ENCODE data around the gene MAMLD1.

Gene MAMLD1

DNA sequence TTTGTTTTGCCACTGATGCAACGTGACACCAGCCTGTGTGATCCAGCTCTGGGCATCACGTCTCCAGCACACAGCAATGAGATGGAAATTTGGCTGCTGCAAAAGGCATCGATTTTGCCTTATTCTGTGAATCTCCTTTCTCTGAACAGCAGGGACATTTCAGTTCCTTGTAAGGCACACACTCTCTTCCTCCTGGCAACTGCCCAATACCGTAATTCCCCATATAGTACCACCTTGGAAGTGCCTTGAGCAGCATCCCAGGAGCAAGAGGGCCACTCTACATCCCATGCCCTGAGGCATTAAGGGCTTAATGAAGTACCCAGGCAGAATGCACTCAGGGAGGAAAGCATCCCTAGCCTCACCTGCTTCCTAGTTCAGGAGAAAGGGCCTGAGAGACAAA is 10.5 kb upstream of the MAMLD1 start:
- WGBS (ENCODE audit: insufficient coverage, insufficient read length), result no CpG with 5 or more reads among the region's 4 CpGs
- DNase-seq (ENCODE audit: low read depth, low spot score), result no peak
- no peaks in the 10 kb centered on the region for H3K36me3 ChIP-seq (ENCODE audit: control insufficient read depth, insufficient read depth, low read length)
- H3K27me3 ChIP-seq (ENCODE audit: control insufficient read depth, insufficient read depth, low read length), result no peaks in the 10 kb centered on the region
- H3K9me3 ChIP-seq (ENCODE audit: control insufficient read depth, insufficient read depth, low read length), result no peaks in the 10 kb centered on the region
- no peak overlapping the region for H3K4me3 ChIP-seq (ENCODE audit: low read length)
- no peak overlapping the region for H3K27ac ChIP-seq (ENCODE audit: low read length)
- H3K4me1 ChIP-seq (ENCODE audit: control insufficient read depth, insufficient read depth, low read length), result peaks cover 2% of the 10 kb centered on the region

DNA sequence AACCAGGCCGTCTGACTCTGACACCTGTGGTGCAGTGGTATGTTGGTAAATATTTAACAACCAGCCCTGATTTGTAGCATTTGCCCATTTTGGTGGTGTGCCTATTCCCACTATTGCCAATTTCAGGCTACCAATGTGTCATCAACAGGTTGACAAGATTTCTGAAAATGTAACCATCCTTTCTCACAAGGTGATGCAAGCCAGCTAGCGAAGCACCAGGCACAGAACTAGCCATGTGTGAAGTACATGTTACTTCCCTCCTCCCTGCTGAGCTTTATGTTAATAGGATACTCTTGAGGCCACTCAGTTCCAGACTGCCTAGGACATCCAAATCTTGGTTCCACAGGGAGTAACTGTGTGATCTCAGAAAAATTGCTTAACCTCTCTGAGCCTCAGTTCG is 7.2 kb upstream of the MAMLD1 start:
- H3K4me1 ChIP-seq (ENCODE audit: control insufficient read depth, insufficient read depth, low read length), result no peaks in the 10 kb centered on the region
- H3K4me3 ChIP-seq (ENCODE audit: low read length), result no peak overlapping the region
- H3K9me3 ChIP-seq (ENCODE audit: control insufficient read depth, insufficient read depth, low read length), result no peaks in the 10 kb centered on the region
- DNase-seq (ENCODE audit: low read depth, low spot score), result no peak
- WGBS (ENCODE audit: insufficient coverage, insufficient read length), result no CpG with 5 or more reads among the region's 3 CpGs
- peaks cover 8% of the 10 kb centered on the region for H3K27me3 ChIP-seq (ENCODE audit: control insufficient read depth, insufficient read depth, low read length)
- H3K27ac ChIP-seq (ENCODE audit: low read length), result no peak overlapping the region
- H3K36me3 ChIP-seq (ENCODE audit: control insufficient read depth, insufficient read depth, low read length), result no peaks in the 10 kb centered on the region

DNA sequence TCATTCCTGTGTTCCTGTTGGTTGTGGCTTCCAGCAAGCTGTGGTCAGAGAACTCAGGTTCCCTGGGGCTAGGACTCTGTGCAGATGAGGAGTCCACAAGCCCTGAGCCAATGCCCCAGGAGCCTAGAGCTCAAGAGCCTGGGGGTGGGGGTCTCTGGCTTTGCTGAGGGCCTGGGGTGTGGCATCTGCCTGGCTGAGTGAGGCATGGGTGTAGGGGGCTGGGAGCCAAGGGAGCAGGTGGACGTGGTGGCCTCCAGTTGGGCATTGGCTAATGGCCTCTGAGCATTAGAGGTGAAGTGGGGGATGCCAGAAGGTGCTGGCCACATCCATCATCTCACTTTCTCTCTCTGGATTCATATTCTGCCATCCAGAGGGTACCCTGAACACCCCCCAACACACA is 5.3 kb upstream of the MAMLD1 start:
- Histone ChIP-seq H3K4me3 (ENCODE audit: low read length) (no peak overlapping the region), H3K4me1 (ENCODE audit: control insufficient read depth, insufficient read depth, low read length) (0 out of 2 replicates have a peak, but pooled peaks cover 1% of the 10 kb centered on the region), H3K36me3 (ENCODE audit: control insufficient read depth, insufficient read depth, low read length) (no peaks in the 10 kb centered on the region), H3K9me3 (ENCODE audit: control insufficient read depth, insufficient read depth, low read length) (no peaks in the 10 kb centered on the region), H3K27ac (ENCODE audit: low read length) (no peak overlapping the region), H3K27me3 (ENCODE audit: control insufficient read depth, insufficient read depth, low read length) (peaks cover 26% of the 10 kb centered on the region)
- WGBS (ENCODE audit: insufficient coverage, insufficient read length), result no CpG with 5 or more reads among the region's 1 CpG
- no peak for DNase-seq (ENCODE audit: low read depth, low spot score)

DNA sequence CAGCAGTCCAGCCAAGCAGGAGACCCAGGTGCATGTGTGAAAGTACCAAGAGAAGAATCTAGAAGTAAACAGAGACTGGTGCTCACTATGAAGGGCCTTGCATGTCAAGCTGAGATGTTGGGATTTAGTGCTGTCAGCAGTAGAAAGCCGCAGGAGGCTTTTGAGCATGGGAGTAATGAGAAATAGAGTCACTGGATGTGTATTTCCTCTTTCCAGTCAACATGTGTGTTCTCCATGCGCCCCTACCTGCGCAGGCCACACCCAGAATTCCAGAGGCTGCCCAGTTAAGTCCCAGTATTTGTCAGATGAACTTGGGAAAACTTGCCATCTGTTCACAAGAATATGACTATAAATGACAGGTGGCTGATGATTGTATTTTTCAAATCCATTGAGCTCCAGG is 4.5 kb upstream of the MAMLD1 start:
- Histone ChIP-seq H3K4me3 (ENCODE audit: low read length) (no peak overlapping the region), H3K4me1 (ENCODE audit: control insufficient read depth, insufficient read depth, low read length) (0 out of 2 replicates have a peak, but pooled peaks cover 1% of the 10 kb centered on the region), H3K27ac (ENCODE audit: low read length) (no peak overlapping the region), H3K27me3 (ENCODE audit: control insufficient read depth, insufficient read depth, low read length) (peaks cover 32% of the 10 kb centered on the region), H3K9me3 (ENCODE audit: control insufficient read depth, insufficient read depth, low read length) (no peaks in the 10 kb centered on the region), H3K36me3 (ENCODE audit: control insufficient read depth, insufficient read depth, low read length) (no peaks in the 10 kb centered on the region)
- DNase-seq (ENCODE audit: low read depth, low spot score), result no peak
- no CpG with 5 or more reads among the region's 3 CpGs for WGBS (ENCODE audit: insufficient coverage, insufficient read length)

DNA sequence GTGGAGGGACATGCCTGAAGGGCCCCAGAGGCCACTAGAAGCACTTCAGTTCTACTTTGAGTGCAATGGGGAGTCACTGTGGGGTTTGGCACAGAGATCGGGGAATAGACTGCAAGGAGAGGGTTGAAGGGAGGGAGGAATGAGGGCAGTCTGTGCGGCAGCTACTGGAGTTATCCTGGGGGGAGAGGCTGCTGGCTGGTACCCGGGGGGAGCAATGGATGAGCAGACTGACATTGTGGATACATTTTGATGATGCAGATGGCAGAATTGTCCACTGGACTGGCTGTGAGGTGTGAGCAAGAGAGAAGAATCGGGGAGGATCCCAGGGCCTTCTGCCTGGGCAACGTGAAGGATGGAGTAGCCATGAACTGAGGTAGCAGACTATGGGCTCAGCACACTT is 2.8 kb upstream of the MAMLD1 start:
- H3K36me3 ChIP-seq (ENCODE audit: control insufficient read depth, insufficient read depth, low read length), result no peaks in the 10 kb centered on the region
- peaks cover 40% of the 10 kb centered on the region for H3K27me3 ChIP-seq (ENCODE audit: control insufficient read depth, insufficient read depth, low read length)
- no CpG with 5 or more reads among the region's 5 CpGs for WGBS (ENCODE audit: insufficient coverage, insufficient read length)
- no peaks in the 10 kb centered on the region for H3K9me3 ChIP-seq (ENCODE audit: control insufficient read depth, insufficient read depth, low read length)
- no peak overlapping the region for H3K4me3 ChIP-seq (ENCODE audit: low read length)
- H3K4me1 ChIP-seq (ENCODE audit: control insufficient read depth, insufficient read depth, low read length), result 0 out of 2 replicates have a peak, but pooled peaks cover 1% of the 10 kb centered on the region
- H3K27ac ChIP-seq (ENCODE audit: low read length), result no peak overlapping the region
- no peak for DNase-seq (ENCODE audit: low read depth, low spot score)

DNA sequence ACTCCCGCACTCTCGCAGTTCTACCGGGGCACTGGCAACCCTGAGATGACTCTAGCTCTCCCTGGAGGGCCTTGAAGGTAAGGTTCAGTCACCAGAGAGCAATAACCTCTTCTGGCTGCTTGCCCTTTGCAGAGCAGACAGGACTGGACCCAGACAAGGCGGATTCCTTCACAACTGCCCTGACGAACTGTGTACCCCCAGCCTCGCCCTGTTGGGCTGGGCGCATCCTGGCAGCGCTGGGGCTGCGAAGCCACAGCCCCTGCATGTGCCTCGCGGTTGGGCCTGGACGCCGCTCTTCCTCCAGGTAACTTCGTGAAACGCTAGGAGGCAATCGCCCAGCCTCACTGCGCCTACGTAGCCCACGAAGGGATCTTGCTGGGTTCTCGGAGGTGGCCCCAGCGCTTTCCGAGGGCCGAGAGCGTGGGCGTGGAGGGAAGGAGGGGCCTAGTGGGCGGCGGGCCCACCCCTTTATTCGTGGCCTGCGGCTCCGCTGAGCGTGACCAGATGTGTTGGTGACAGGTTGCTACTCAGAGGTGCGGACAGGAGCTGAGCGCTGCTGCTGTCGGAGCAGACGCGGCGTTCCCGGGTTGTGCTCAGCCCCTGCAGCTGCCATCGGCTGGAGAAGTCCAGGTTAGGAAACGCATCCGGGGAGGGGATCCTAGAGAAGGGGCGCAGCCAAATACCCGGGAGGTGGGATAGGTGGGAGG is 1.9 kb upstream of the MAMLD1 start:
- H3K27me3 ChIP-seq (ENCODE audit: control insufficient read depth, insufficient read depth, low read length), result peaks cover 41% of the 10 kb centered on the region

DNA sequence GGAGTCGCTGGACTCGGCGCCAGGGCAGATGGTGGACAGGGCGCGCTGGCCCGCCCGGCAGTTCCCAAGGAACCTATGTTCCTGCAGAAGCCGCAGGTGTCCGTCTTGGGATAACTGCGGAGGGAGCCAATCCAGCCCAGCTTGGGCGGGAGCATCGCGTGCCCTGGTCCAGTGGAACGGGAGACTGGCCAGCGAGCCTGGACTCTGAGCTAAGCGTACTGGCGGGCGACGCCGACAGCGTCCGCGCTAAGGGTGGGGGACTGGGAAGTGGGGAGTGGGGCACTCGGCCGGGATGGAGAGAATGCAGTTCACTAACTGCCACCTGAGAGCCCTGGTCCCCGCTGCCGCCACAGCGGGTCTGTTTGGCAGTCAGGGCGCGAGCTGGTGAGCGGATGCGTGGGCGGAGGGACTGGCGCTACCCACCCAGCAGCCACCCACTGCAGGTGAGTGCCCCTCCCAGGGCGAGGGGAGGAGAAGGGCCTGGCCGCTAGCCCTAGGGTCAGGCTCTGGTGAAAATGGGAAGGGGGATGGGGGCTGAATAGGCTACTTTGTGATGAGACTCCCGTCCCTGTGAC is 1.3 kb upstream of the MAMLD1 start:
- WGBS (ENCODE audit: insufficient coverage, insufficient read length), result no CpG with 5 or more reads among the region's 37 CpGs
- no peaks in the 10 kb centered on the region for H3K9me3 ChIP-seq (ENCODE audit: control insufficient read depth, insufficient read depth, low read length)
- H3K4me3 ChIP-seq (ENCODE audit: low read length), result peak overlapping the region; percentile 2; the same call in 1 of the 2 replicates
- H3K4me1 ChIP-seq (ENCODE audit: control insufficient read depth, insufficient read depth, low read length), result 0 out of 2 replicates have a peak, but pooled peaks cover 1% of the 10 kb centered on the region
- H3K36me3 ChIP-seq (ENCODE audit: control insufficient read depth, insufficient read depth, low read length), result no peaks in the 10 kb centered on the region
- no peak for DNase-seq (ENCODE audit: low read depth, low spot score)
- peaks cover 43% of the 10 kb centered on the region for H3K27me3 ChIP-seq (ENCODE audit: control insufficient read depth, insufficient read depth, low read length)
- H3K27ac ChIP-seq (ENCODE audit: low read length), result no peak overlapping the region

More for the DNA sequence above, 1.9 kb upstream of the MAMLD1 start:
- Histone ChIP-seq H3K9me3 (ENCODE audit: control insufficient read depth, insufficient read depth, low read length) (no peaks in the 10 kb centered on the region), H3K36me3 (ENCODE audit: control insufficient read depth, insufficient read depth, low read length) (no peaks in the 10 kb centered on the region), H3K4me3 (ENCODE audit: low read length) (no peak overlapping the region; the same call in 1 of the 2 replicates), H3K27ac (ENCODE audit: low read length) (no peak overlapping the region), H3K4me1 (ENCODE audit: control insufficient read depth, insufficient read depth, low read length) (0 out of 2 replicates have a peak, but pooled peaks cover 1% of the 10 kb centered on the region)
- WGBS (ENCODE audit: insufficient coverage, insufficient read length), result no CpG with 5 or more reads among the region's 43 CpGs
- DNase-seq (ENCODE audit: low read depth, low spot score), result no peak

DNA sequence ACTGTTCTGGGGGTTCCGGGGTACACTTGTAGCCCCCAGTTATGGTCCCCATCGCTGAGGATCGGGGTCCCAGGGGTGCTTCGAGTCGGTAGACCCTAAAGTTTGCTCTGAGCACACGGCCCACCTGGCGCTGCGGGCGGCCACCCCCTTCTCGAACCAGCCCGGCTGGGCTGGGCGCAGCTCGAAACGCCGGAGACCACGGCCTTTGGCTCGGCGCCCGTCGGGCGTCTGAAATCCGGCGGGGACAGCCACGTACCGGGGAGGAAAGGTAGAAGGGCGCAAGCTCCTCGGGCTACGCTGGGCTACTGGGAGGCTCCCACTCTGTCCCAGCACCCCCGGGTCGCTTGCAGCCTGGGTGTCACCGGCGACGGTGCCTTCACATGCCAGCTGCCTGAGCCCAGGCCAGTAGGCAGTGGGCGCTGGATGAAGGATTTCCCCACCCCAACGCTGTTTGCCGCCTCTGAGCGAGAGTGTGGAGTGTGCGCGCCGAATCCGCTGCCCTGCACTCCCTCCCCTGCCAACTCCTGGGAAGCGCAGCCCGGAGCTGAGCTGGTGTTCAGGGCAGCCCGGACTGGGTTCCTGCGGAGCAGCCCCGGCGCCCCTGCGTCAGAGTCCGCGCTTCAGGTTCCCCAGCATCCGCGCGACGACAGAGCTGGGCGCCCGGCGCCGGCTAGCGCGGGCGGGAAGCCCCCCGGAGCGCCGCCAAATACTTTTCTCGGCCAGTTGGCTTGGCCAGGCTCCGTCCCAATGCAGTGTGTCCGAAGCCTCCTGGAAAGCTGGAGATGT is 637 bp downstream of the MAMLD1 start:
- Histone ChIP-seq H3K9me3 (ENCODE audit: control insufficient read depth, insufficient read depth, low read length) (no peaks in the 10 kb centered on the region), H3K27me3 (ENCODE audit: control insufficient read depth, insufficient read depth, low read length) (peaks cover 43% of the 10 kb centered on the region), H3K36me3 (ENCODE audit: control insufficient read depth, insufficient read depth, low read length) (no peaks in the 10 kb centered on the region), H3K4me3 (ENCODE audit: low read length) (peak overlapping the region; percentile 23; the same call in 1 of the 2 replicates), H3K27ac (ENCODE audit: low read length) (no peak overlapping the region), H3K4me1 (ENCODE audit: control insufficient read depth, insufficient read depth, low read length) (0 out of 2 replicates have a peak, but pooled peaks cover 1% of the 10 kb centered on the region)
- no CpG with 5 or more reads among the region's 67 CpGs for WGBS (ENCODE audit: insufficient coverage, insufficient read length)
- no peak for DNase-seq (ENCODE audit: low read depth, low spot score)

DNA sequence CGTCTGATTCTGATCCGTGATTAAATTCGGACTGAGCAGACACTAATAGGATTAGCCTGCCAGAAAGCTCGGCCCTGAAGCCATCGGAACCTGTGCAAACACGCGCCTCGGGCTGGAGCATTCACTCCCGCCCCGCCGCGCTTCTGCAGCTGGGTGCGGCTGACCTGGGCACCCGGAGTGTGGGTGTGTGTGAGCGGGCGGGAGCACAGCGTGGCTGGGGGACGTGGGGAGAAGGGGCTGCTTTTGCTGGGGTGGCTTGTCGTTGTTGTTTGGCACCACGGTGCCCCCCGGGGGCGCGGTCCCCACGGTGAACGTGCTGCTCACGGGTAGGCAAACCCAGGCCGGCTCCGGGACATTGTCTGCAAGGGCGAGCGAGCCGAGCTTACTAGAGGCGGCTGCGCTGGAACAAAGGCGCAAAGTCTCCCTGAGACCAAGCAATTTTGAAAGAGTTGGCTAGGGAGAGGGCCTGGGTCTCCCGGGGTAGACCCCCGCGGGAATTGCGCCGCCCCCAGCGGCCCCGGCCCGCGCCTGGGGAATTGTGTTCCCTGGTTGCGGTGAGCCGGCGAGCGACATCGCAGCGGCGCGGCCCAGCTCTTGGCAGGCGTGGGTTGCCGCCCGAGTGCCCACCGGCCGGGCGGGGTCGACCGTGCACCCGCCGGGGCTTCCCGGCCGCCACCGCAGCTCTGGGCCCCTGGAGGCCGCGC is 1.4 kb downstream of the MAMLD1 start:
- H3K27ac ChIP-seq (ENCODE audit: low read length), result no peak overlapping the region

More for the DNA sequence above, 1.4 kb downstream of the MAMLD1 start:
- H3K36me3 ChIP-seq (ENCODE audit: control insufficient read depth, insufficient read depth, low read length), result no peaks in the 10 kb centered on the region
- 0 out of 2 replicates have a peak, but pooled peaks cover 1% of the 10 kb centered on the region for H3K4me1 ChIP-seq (ENCODE audit: control insufficient read depth, insufficient read depth, low read length)
- peaks cover 43% of the 10 kb centered on the region for H3K27me3 ChIP-seq (ENCODE audit: control insufficient read depth, insufficient read depth, low read length)
- H3K4me3 ChIP-seq (ENCODE audit: low read length), result peak overlapping the region; percentile 23; the same call in 1 of the 2 replicates
- no peak for DNase-seq (ENCODE audit: low read depth, low spot score)
- no CpG with 5 or more reads among the region's 66 CpGs for WGBS (ENCODE audit: insufficient coverage, insufficient read length)
- no peaks in the 10 kb centered on the region for H3K9me3 ChIP-seq (ENCODE audit: control insufficient read depth, insufficient read depth, low read length)
